Tibial nerve (tissue), 4 donors: ENCODE data around the gene CCDC106.

ENCODE experiments used
- CTCF ChIP-seq, 5 experiments: fragments of 200-600 bp in 3 of 5; fragments of 450-650 bp in 2 of 5; sonication (generic) in 3 of 5; IDR thresholded peaks; one replicate each; pipeline ENCODE4 v1.5.1; 2016 to 2019; ENCODE audit warnings: antibody characterized with exemption in 5 of 5, mild to moderate bottlenecking in 3 of 5, moderate library complexity in 2 of 5
- EP300 ChIP-seq, 2 donors: sonication (generic); formaldehyde crosslinking; IDR thresholded peaks; one replicate each; pipeline ENCODE4 v1.6.1; 2017; ENCODE audit warnings: antibody characterized with exemption in 2 of 2, mild to moderate bottlenecking in 1 of 2
- POLR2A ChIP-seq, 2 donors: fragments of 450-650 bp; IDR thresholded peaks; one replicate each; pipeline ENCODE4 v1.6.1; 2017; ENCODE audit warnings: antibody characterized with exemption in 2 of 2, mild to moderate bottlenecking in 2 of 2, moderate library complexity in 2 of 2

- TF ChIP-seq CTCF (IDR thresholded peaks at IDR 0.05), result no peak
- no peak for TF ChIP-seq POLR2A (IDR thresholded peaks at IDR 0.05)
- TF ChIP-seq EP300 (IDR thresholded peaks at IDR 0.05), result no peak
Measured at GRCh38 chr19:55670280-55671053, 22.5 kb downstream of the CCDC106 start.
